ENCODE measurements around the gene SDE2.
"Not testable (repeated sequence)": the region's sequence is repeated elsewhere in the genome, so short reads cannot be mapped to it uniquely, and the experiment has no call there.

Gene SDE2

GRCh38 chr1:225941187-225941941 lies 57.8 kb downstream of the SDE2 start, which contains the start of gene LEFTY2:
TSS of gene LEFTY2 (minus strand) at chr1:225941220. CDS start at chr1:225941140, 80 bp downstream.
- no peak for DNase-seq

GRCh38 chr1:225940385-225941151 lies 58.6 kb downstream of the SDE2 start:
- no peak for DNase-seq

GRCh38 chr1:225939939-225940310 lies 59.2 kb downstream of the SDE2 start:
- not testable (repeated sequence) for DNase-seq

GRCh38 chr1:225939097-225939938 lies 59.8 kb downstream of the SDE2 start:
- not testable (repeated sequence) for DNase-seq

- DNase-seq = no peak
Measured at GRCh38 chr1:225937048-225937968, 61.8 kb downstream of the SDE2 start.

- no peak for DNase-seq
Measured at GRCh38 chr1:225936523-225936922, 62.6 kb downstream of the SDE2 start.

- not testable (repeated sequence) for DNase-seq
Measured at GRCh38 chr1:225936086-225936485, 63.1 kb downstream of the SDE2 start.

GRCh38 chr1:225934711-225935110 lies 64.4 kb downstream of the SDE2 start:
- no peak for DNase-seq

- DNase-seq = no peak
Measured at GRCh38 chr1:225933072-225933471, 66.1 kb downstream of the SDE2 start.

All from activated CD4-positive, alpha-beta T cell treated with anti-CD3 and anti-CD28 coated beads for 48 hours (primary cell).